Transverse colon (tissue), 4 donors: ENCODE data around the gene SLC25A29.

Experiments
- POLR2A ChIP-seq: fragments of 450-650 bp; IDR thresholded peaks from one replicate; pipeline ENCODE4 v1.6.1; 2016; ENCODE audit warnings: antibody characterized with exemption, mild to moderate bottlenecking, moderate library complexity
- POLR2AphosphoS5 ChIP-seq, 3 donors: sonication (generic); formaldehyde crosslinking; IDR thresholded peaks; one replicate each; pipeline ENCODE4 v1.6.1; 2016; ENCODE audit warnings: antibody characterized with exemption in 3 of 3
- TF ChIP-seq, protein P1 (sequence below), 5 experiments: fragments of 200-600 bp in 3 of 5; fragments of 450-650 bp in 2 of 5; sonication (generic) in 3 of 5; IDR thresholded peaks; 1 replicate in 2 of 5; 2 replicates in 3 of 5; pipeline ENCODE4 v1.5.1; 2016 to 2017; ENCODE audit warnings: antibody characterized with exemption in 5 of 5, inconsistent platforms in 3 of 5, mild to moderate bottlenecking in 2 of 5, moderate library complexity in 1 of 5

DNA sequence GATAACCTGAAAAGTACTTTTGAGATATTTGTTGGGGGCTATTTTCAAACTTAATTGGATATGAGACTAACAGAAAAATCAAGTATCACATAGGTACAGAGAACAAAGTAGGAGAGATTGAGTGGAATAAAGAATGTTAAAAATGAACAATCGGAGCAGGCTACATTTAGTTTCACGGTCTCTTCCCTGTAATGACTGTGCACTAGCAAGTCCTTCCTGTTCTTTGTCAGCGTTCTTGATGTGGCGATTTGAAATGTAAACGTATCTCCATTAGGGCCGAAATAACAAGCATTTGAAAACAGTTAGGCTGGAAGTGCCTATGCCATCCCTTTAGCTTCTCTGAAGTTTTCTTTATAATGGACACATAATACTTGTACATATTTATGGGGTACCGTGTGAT, 31.0 kb downstream of the SLC25A29 start:
- TF ChIP-seq, protein P1, sequence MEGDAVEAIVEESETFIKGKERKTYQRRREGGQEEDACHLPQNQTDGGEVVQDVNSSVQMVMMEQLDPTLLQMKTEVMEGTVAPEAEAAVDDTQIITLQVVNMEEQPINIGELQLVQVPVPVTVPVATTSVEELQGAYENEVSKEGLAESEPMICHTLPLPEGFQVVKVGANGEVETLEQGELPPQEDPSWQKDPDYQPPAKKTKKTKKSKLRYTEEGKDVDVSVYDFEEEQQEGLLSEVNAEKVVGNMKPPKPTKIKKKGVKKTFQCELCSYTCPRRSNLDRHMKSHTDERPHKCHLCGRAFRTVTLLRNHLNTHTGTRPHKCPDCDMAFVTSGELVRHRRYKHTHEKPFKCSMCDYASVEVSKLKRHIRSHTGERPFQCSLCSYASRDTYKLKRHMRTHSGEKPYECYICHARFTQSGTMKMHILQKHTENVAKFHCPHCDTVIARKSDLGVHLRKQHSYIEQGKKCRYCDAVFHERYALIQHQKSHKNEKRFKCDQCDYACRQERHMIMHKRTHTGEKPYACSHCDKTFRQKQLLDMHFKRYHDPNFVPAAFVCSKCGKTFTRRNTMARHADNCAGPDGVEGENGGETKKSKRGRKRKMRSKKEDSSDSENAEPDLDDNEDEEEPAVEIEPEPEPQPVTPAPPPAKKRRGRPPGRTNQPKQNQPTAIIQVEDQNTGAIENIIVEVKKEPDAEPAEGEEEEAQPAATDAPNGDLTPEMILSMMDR (IDR thresholded peaks at IDR 0.05): no peak
- TF ChIP-seq POLR2AphosphoS5 (IDR thresholded peaks at IDR 0.05): no peak
- no peak for TF ChIP-seq POLR2A
